Measurements from ENCODE around the gene HS6ST3.

- TF ChIP-seq FOXM1 (IDR thresholded peaks at IDR 0.05; ENCODE audit: borderline replicate concordance) = no peak
- TF ChIP-seq BHLHE40 (IDR thresholded peaks at IDR 0.05; ENCODE audit: borderline replicate concordance) = no peak
- no peak for TF ChIP-seq SP1 (IDR thresholded peaks at IDR 0.05)
- no peak for TF ChIP-seq FOXA1 (IDR thresholded peaks at IDR 0.05)
- no peak for TF ChIP-seq ELF4 (IDR thresholded peaks at IDR 0.05)
- no peak for TF ChIP-seq TARDBP (IDR thresholded peaks at IDR 0.05)
- TF ChIP-seq PKNOX1 (IDR thresholded peaks at IDR 0.05) = no peak
- no peak for TF ChIP-seq SUZ12 (IDR thresholded peaks at IDR 0.05)
- no peak for TF ChIP-seq HDGF (IDR thresholded peaks at IDR 0.05; ENCODE audit: borderline replicate concordance)
- no peak for TF ChIP-seq LEF1 (IDR thresholded peaks at IDR 0.05; ENCODE audit: borderline replicate concordance)
- TF ChIP-seq NFRKB (IDR thresholded peaks at IDR 0.05) = no peak
- no peak for TF ChIP-seq L3MBTL2 (conservative IDR thresholded peaks at IDR 0.05)
- no peak for TF ChIP-seq ARNT (IDR thresholded peaks at IDR 0.05)
These were observed 125.0 kb downstream of the HS6ST3 start for GRCh38 chr13:96214824-96215445.

Measured in HEK293T (cell line).